ENCODE data around the gene MUC12. TPM values are rescaled to one million over a fixed set of nuclear protein-coding genes. Genes with fewer than 3 reads are reported as not detected.
"Not testable (repeated sequence)": the region's sequence is repeated elsewhere in the genome, so short reads cannot be mapped to it uniquely, and the experiment has no call there.

MUC12 gene, protein sequence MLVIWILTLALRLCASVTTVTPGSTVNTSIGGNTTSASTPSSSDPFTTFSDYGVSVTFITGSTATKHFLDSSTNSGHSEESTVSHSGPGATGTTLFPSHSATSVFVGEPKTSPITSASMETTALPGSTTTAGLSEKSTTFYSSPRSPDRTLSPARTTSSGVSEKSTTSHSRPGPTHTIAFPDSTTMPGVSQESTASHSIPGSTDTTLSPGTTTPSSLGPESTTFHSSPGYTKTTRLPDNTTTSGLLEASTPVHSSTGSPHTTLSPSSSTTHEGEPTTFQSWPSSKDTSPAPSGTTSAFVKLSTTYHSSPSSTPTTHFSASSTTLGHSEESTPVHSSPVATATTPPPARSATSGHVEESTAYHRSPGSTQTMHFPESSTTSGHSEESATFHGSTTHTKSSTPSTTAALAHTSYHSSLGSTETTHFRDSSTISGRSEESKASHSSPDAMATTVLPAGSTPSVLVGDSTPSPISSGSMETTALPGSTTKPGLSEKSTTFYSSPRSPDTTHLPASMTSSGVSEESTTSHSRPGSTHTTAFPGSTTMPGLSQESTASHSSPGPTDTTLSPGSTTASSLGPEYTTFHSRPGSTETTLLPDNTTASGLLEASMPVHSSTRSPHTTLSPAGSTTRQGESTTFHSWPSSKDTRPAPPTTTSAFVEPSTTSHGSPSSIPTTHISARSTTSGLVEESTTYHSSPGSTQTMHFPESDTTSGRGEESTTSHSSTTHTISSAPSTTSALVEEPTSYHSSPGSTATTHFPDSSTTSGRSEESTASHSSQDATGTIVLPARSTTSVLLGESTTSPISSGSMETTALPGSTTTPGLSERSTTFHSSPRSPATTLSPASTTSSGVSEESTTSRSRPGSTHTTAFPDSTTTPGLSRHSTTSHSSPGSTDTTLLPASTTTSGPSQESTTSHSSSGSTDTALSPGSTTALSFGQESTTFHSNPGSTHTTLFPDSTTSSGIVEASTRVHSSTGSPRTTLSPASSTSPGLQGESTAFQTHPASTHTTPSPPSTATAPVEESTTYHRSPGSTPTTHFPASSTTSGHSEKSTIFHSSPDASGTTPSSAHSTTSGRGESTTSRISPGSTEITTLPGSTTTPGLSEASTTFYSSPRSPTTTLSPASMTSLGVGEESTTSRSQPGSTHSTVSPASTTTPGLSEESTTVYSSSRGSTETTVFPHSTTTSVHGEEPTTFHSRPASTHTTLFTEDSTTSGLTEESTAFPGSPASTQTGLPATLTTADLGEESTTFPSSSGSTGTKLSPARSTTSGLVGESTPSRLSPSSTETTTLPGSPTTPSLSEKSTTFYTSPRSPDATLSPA (N-terminal part only)
- under 1 TPM in 4 of 6 donors, not detected in 2; 0.03 to 0.70 (median 0.41) TPM for total RNA-seq
- polyA plus RNA-seq = under 1 TPM; 0.38 to 0.80 TPM

GRCh38 chr7:100969066-100969615, at the start of gene MUC12:
MUC12 (plus strand) TSS chr7:100969565; CDS start chr7:100969623, 58 bp downstream.
- Histone ChIP-seq H3K9me3 (no peaks in the 10 kb centered on the region), H3K27me3 (peaks cover 0 to 20% (median 8%) of the 10 kb centered on the region in 4 donors), H3K4me3 (no peak within 1 kb of the TSS), H3K4me1 (peaks cover 0 to 6% (median 0%) of the 10 kb centered on the region in 3 donors), H3K27ac (no peak within 1 kb of the TSS), H3K36me3 (no peaks in the 10 kb centered on the region)
- ATAC-seq (no peak), FAIRE-seq (no peak), DNase-seq (no peak)
- intact Hi-C loops (cut with DNase I) = no loop called here
- TF ChIP-seq, protein P1, sequence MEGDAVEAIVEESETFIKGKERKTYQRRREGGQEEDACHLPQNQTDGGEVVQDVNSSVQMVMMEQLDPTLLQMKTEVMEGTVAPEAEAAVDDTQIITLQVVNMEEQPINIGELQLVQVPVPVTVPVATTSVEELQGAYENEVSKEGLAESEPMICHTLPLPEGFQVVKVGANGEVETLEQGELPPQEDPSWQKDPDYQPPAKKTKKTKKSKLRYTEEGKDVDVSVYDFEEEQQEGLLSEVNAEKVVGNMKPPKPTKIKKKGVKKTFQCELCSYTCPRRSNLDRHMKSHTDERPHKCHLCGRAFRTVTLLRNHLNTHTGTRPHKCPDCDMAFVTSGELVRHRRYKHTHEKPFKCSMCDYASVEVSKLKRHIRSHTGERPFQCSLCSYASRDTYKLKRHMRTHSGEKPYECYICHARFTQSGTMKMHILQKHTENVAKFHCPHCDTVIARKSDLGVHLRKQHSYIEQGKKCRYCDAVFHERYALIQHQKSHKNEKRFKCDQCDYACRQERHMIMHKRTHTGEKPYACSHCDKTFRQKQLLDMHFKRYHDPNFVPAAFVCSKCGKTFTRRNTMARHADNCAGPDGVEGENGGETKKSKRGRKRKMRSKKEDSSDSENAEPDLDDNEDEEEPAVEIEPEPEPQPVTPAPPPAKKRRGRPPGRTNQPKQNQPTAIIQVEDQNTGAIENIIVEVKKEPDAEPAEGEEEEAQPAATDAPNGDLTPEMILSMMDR (IDR thresholded peaks at IDR 0.05) = no peak
- whole genome bisulfite sequencing, 2 donors = 54 to 59% methylated on average over 12 of the region's 12 CpGs

GRCh38 chr7:100919779-100920437, 49.5 kb upstream of the MUC12 start:
- H3K4me3 ChIP-seq; H3K9me3 ChIP-seq; FAIRE-seq; H3K27me3 ChIP-seq; ATAC-seq; H3K36me3 ChIP-seq; H3K27ac ChIP-seq; DNase-seq; intact Hi-C loops (cut with DNase I); H3K4me1 ChIP-seq: not testable (repeated sequence)
- 70 to 71% methylated on average over 9 of the region's 9 CpGs for WGBS, 2 donors

GRCh38 chr7:100921039-100921438, 48.3 kb upstream of the MUC12 start:
- Histone ChIP-seq H3K27ac (no peak overlapping the region), H3K36me3 (no peaks in the 10 kb centered on the region), H3K9me3 (no peaks in the 10 kb centered on the region), H3K27me3 (no peaks in the 10 kb centered on the region), H3K4me1 (no peaks in the 10 kb centered on the region), H3K4me3 (no peak overlapping the region)
- ATAC-seq = no peak
- FAIRE-seq = no peak
- intact Hi-C loops (cut with DNase I) = no loop called here
- DNase-seq = no peak
- TF ChIP-seq, protein P1 (IDR thresholded peaks at IDR 0.05) = no peak

DNA sequence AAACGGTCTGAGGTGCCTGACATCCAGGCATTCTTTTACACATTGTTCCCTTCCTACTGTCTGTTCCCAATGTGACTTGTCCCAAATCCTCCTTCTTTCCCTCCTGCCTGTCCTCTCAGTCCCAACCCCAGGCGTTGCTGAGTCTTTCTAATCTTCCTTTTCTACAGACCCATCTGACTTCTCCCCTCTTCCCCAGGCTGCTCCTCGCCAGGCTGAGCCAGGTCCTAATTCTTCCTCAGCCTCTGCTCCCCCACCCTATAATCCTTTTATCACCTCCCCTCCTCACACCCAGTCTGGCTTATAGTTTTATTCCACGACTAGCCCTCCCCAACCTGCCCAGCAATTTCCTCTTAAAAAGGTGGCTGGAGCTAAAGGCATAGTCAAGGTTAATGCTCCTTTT, 45.7 kb upstream of the MUC12 start:
- H3K27me3 ChIP-seq; H3K4me3 ChIP-seq; H3K4me1 ChIP-seq; FAIRE-seq; H3K27ac ChIP-seq; DNase-seq; ATAC-seq; H3K36me3 ChIP-seq; H3K9me3 ChIP-seq; intact Hi-C loops (cut with DNase I): not testable (repeated sequence)
- 53 to 60% methylated on average over 4 of the region's 4 CpGs for WGBS, 2 donors

GRCh38 chr7:100929808-100930174, 39.6 kb upstream of the MUC12 start:
- Histone ChIP-seq H3K4me1 (no peaks in the 10 kb centered on the region), H3K36me3 (no peaks in the 10 kb centered on the region), H3K27ac (no peak overlapping the region), H3K4me3 (no peak overlapping the region), H3K9me3 (no peaks in the 10 kb centered on the region), H3K27me3 (no peaks in the 10 kb centered on the region)
- WGBS, 2 donors = 74 to 85% methylated on average over 1 of the region's 1 CpG
- TF ChIP-seq, protein P1 (IDR thresholded peaks at IDR 0.05) = no peak
- ATAC-seq (no peak), DNase-seq (no peak), FAIRE-seq (no peak)
- intact Hi-C loops (cut with DNase I) = no loop called here
